CD4-positive, alpha-beta T cell treated with Interleukin-1 beta for 1 hour (primary cell): Measurements from ENCODE around the gene GRHL3.

ENCODE experiments used
- DNase-seq, 2 donors: peaks; one replicate each; pipeline ENCODE4 v3.0.0-alpha.2; 2020 to 2022

The GRHL3 gene

GRCh38 chr1:24293392-24294227 is 25.5 kb upstream of the GRHL3 start:
- DNase-seq: no peak

- DNase-seq: no peak
Observed at GRCh38 chr1:24294228-24294672, 24.9 kb upstream of the GRHL3 start.

GRCh38 chr1:24294716-24295371 is 24.3 kb upstream of the GRHL3 start:
- DNase-seq: no peak

- no peak for DNase-seq
Observed at GRCh38 chr1:24295535-24295934, 23.6 kb upstream of the GRHL3 start.

- no peak for DNase-seq
Observed at GRCh38 chr1:24297187-24297851, 21.8 kb upstream of the GRHL3 start.

- DNase-seq: no peak
Observed at GRCh38 chr1:24297852-24298232, 21.3 kb upstream of the GRHL3 start.

- no peak for DNase-seq
Observed at GRCh38 chr1:24298606-24299005, 20.6 kb upstream of the GRHL3 start.

- no peak for DNase-seq
Observed at GRCh38 chr1:24299901-24300300, 19.3 kb upstream of the GRHL3 start.

GRCh38 chr1:24300971-24301784 is 18.0 kb upstream of the GRHL3 start:
- DNase-seq: no peak

- DNase-seq: no peak
Observed at GRCh38 chr1:24301785-24302175, 17.4 kb upstream of the GRHL3 start.

- DNase-seq: no peak
Observed at GRCh38 chr1:24302209-24302611, 16.9 kb upstream of the GRHL3 start.

GRCh38 chr1:24303600-24303999 is 15.6 kb upstream of the GRHL3 start:
- DNase-seq: no peak

- DNase-seq: no peak
Observed at GRCh38 chr1:24304763-24305162, 14.4 kb upstream of the GRHL3 start.

GRCh38 chr1:24308365-24309015 is 10.7 kb upstream of the GRHL3 start:
- DNase-seq: no peak

- DNase-seq: no peak
Observed at GRCh38 chr1:24309762-24310485, 9.2 kb upstream of the GRHL3 start.

- DNase-seq: no peak
Observed at GRCh38 chr1:24311234-24311633, 7.9 kb upstream of the GRHL3 start.

- no peak for DNase-seq
Observed at GRCh38 chr1:24311741-24312140, 7.4 kb upstream of the GRHL3 start.

- no peak for DNase-seq
Observed at GRCh38 chr1:24315391-24315790, 3.8 kb upstream of the GRHL3 start.

GRCh38 chr1:24316645-24317044 is 2.5 kb upstream of the GRHL3 start:
- no peak for DNase-seq

GRCh38 chr1:24317081-24317480 is 2.1 kb upstream of the GRHL3 start:
- DNase-seq: no peak

GRCh38 chr1:24317956-24318614 is 1.1 kb upstream of the GRHL3 start:
- no peak for DNase-seq
